HCT116 (cell line): ENCODE measurements around the gene FAM219A. TPM values are rescaled to one million over a fixed set of nuclear protein-coding genes. Genes with fewer than 3 reads are reported as not detected.
"Not testable (repeated sequence)": the region's sequence is repeated elsewhere in the genome, so short reads cannot be mapped to it uniquely, and the experiment has no call there.

Experiments
- ATAC-seq: fragments of 200-7000 bp; cut with Tn5 transposase; 2 replicates; pipeline ENCODE4 v1.9.1; 2020; ENCODE audit warnings: mild to moderate bottlenecking, moderate library complexity
- BruUV-seq: library from RNA; stranded (reverse); fragments of 400-500 nt; replicated peaks from 2 replicates; lab custom pipeline; 2021; lab: Mats Ljungman, UMichigan
- CTCF ChIA-PET: fragments of 300-600 bp; sonication (Branson Sonifier 250); formaldehyde crosslinking; loops from one replicate; lab custom pipeline; 2021; ENCODE audit warnings: antibody characterized with exemption; lab: Charles Lee
- POLR2A ChIA-PET: fragments of 300-600, 350-600 bp; sonication (Branson Sonifier 250); formaldehyde crosslinking; loops from one replicate; lab custom pipeline; 2021; ENCODE audit warnings: antibody characterized with exemption; lab: Charles Lee
- RAD21 ChIA-PET, 2 experiments: fragments of 300-600 bp; sonication (Branson Sonifier 250); formaldehyde crosslinking; loops; one replicate each; lab custom pipeline; 2023; ENCODE audit warnings: low total read pairs in 2 of 2; ENCODE audit not compliant: uncharacterized antibody in 2 of 2, unreplicated experiment in 2 of 2, low non-redundant PET in 1 of 2; lab: Charles Lee
- DNase-seq: peaks from one replicate; pipeline ENCODE4 v3.0.0-alpha.2; 2010; ENCODE audit warnings: low read depth, low spot score
- H2AFZ ChIP-seq: fragments of 200-600 bp; shearing (Covaris generic), sonication (generic); 2 replicates; pipeline ENCODE4 v1.6.1; 2017; ENCODE audit warnings: low read depth, mixed run types, mixed read lengths, antibody characterized with exemption, low read length; ENCODE audit not compliant: poor library complexity, severe bottlenecking
- H3K27ac ChIP-seq: 2 replicates; pipeline ENCODE4 v1.5.1; 2012; ENCODE audit warnings: low read depth, low read length
- H3K27me3 ChIP-seq: fragments of 200-600 bp; sonication (generic); 2 replicates; pipeline ENCODE4 v1.6.1; 2016; ENCODE audit warnings: mixed run types, low read length, mixed read lengths; ENCODE audit not compliant: insufficient read depth
- H3K36me3 ChIP-seq, 2 experiments: fragments of 200-500 bp in 1 of 2; fragments of 200-600 bp in 1 of 2; sonication (Bioruptor generic) in 1 of 2; sonication (generic) in 1 of 2; 2 replicates each; pipeline versions ENCODE4 v1.5.1 to v1.6.1; 2014 to 2016; ENCODE audit warnings: low read length in 2 of 2, inconsistent platforms in 1 of 2, mixed read lengths in 1 of 2, mixed run types in 1 of 2; ENCODE audit not compliant: insufficient read depth in 2 of 2, control insufficient read depth in 1 of 2
- H3K4me1 ChIP-seq, 2 experiments: fragments of 200-600 bp in 1 of 2; sonication (generic) in 1 of 2; 2 replicates each; pipeline versions ENCODE4 v1.5.1 to v1.6.1; 2012 to 2017; ENCODE audit warnings: low read length in 2 of 2, inconsistent platforms in 1 of 2, mild to moderate bottlenecking in 1 of 2, mixed read lengths in 1 of 2, mixed run types in 1 of 2, moderate library complexity in 1 of 2; ENCODE audit not compliant: insufficient read depth in 2 of 2, control insufficient read depth in 1 of 2
- H3K4me2 ChIP-seq: fragments of 200-600 bp; sonication (generic); 2 replicates; pipeline ENCODE4 v1.6.1; 2017; ENCODE audit warnings: mixed run types, low read length, mixed read lengths
- H3K4me3 ChIP-seq, 2 experiments: fragments of 200-600 bp in 1 of 2; sonication (generic) in 1 of 2; replicated peaks in 1 of 2; 2 replicates each; pipeline ENCODE4 v1.5.1; 2011 to 2016; ENCODE audit warnings: low read length in 2 of 2, control low read depth in 1 of 2, low read depth in 1 of 2, mild to moderate bottlenecking in 1 of 2, mixed read lengths in 1 of 2, mixed run types in 1 of 2
- H3K79me2 ChIP-seq: fragments of 200-600 bp; sonication (generic); 2 replicates; pipeline ENCODE4 v1.6.1; 2017; ENCODE audit warnings: mild to moderate bottlenecking, mixed run types, low read length, moderate library complexity, mixed read lengths; ENCODE audit not compliant: insufficient read depth
- H3K9ac ChIP-seq: fragments of 200-600 bp; sonication (generic); 2 replicates; pipeline ENCODE4 v1.6.1; 2016; ENCODE audit warnings: low read length, mixed read lengths
- H3K9me2 ChIP-seq: fragments of 200-600 bp; sonication (generic), shearing (Covaris generic); 2 replicates; pipeline ENCODE4 v1.6.1; 2017; ENCODE audit warnings: mixed run types, mild to moderate bottlenecking, moderate library complexity; ENCODE audit not compliant: insufficient read depth
- H3K9me3 ChIP-seq, 2 experiments: fragments of 200-500 bp in 1 of 2; fragments of 200-600 bp in 1 of 2; sonication (Bioruptor generic) in 1 of 2; sonication (generic) in 1 of 2; 2 replicates each; pipeline ENCODE4 v1.6.1; 2014 to 2017; ENCODE audit warnings: low read length in 2 of 2, mixed read lengths in 2 of 2, inconsistent platforms in 1 of 2, low read depth in 1 of 2, mild to moderate bottlenecking in 1 of 2, mixed run types in 1 of 2, moderate library complexity in 1 of 2; ENCODE audit not compliant: control insufficient read depth in 1 of 2, insufficient read depth in 1 of 2
- H4K20me1 ChIP-seq: fragments of 200-600 bp; sonication (generic), shearing (Covaris generic); 2 replicates; pipeline ENCODE4 v1.6.1; 2017; ENCODE audit warnings: mixed run types, mild to moderate bottlenecking, moderate library complexity; ENCODE audit not compliant: insufficient read depth
- CEBPB ChIP-seq: IDR thresholded peaks from 2 replicates; pipeline ENCODE4 v1.6.1; 2012; ENCODE audit warnings: low read depth
- EZH2 ChIP-seq: fragments of 200-600 bp; sonication (generic); IDR thresholded peaks from 2 replicates; pipeline ENCODE4 v1.6.1; 2017; ENCODE audit warnings: antibody characterized with exemption, mixed run types
- EZH2phosphoT487 ChIP-seq: fragments of 200-600 bp; IDR thresholded peaks from 2 replicates; pipeline ENCODE4 v1.6.1; 2018; ENCODE audit warnings: antibody characterized with exemption, borderline replicate concordance
- FOSL1 ChIP-seq: IDR thresholded peaks from 2 replicates; pipeline ENCODE4 v1.6.1; 2012; ENCODE audit warnings: low read depth
- JUND ChIP-seq: IDR thresholded peaks from 2 replicates; pipeline ENCODE4 v1.6.1; 2012
- POLR2AphosphoS5 ChIP-seq: IDR thresholded peaks from 2 replicates; pipeline ENCODE4 v1.6.1; 2011; ENCODE audit warnings: mild to moderate bottlenecking, low read depth, low read length, moderate library complexity
- RAD21 ChIP-seq: IDR thresholded peaks from 2 replicates; pipeline ENCODE4 v1.6.1; 2012; ENCODE audit warnings: low read depth, mild to moderate bottlenecking
- SIN3A ChIP-seq: IDR thresholded peaks from 2 replicates; pipeline ENCODE4 v1.6.1; 2012; ENCODE audit warnings: low read depth
- SP1 ChIP-seq: IDR thresholded peaks from 2 replicates; pipeline ENCODE4 v1.6.1; 2012; ENCODE audit warnings: low read depth
- YY1 ChIP-seq: IDR thresholded peaks from 2 replicates; pipeline ENCODE4 v1.6.1; 2011; ENCODE audit warnings: low read length, low read depth, moderate library complexity, mild to moderate bottlenecking; ENCODE audit not compliant: insufficient replicate concordance; ENCODE audit errors: extremely low read depth
- ZFX ChIP-seq: fragments of 450-650 bp; IDR thresholded peaks from 2 replicates; pipeline ENCODE4 v1.6.1; 2017
- intact Hi-C: fragments of 100-400 bp; cut with micrococcal nuclease; formaldehyde crosslinking; loops from 2 replicates; pipeline ENCODE4 v1.10.0; 2022
- total RNA-seq: library from RNA; stranded (reverse); gene quantifications from one replicate; pipeline ENCODE4 v1.2.1, GENCODE V29; 2021; ENCODE audit not compliant: unreplicated experiment
- TF ChIP-seq, protein P1 (sequence below): IDR thresholded peaks from 2 replicates; pipeline ENCODE4 v1.6.1; 2011; ENCODE audit warnings: mild to moderate bottlenecking, low read length, moderate library complexity; ENCODE audit not compliant: insufficient replicate concordance; ENCODE audit errors: extremely low read depth
- TF ChIP-seq, protein P2 (sequence below): IDR thresholded peaks from 2 replicates; pipeline ENCODE4 v1.6.1; 2012

FAM219A gene
- total RNA-seq, 1 experiment from 2014 or later, result 13.4 TPM

DNA sequence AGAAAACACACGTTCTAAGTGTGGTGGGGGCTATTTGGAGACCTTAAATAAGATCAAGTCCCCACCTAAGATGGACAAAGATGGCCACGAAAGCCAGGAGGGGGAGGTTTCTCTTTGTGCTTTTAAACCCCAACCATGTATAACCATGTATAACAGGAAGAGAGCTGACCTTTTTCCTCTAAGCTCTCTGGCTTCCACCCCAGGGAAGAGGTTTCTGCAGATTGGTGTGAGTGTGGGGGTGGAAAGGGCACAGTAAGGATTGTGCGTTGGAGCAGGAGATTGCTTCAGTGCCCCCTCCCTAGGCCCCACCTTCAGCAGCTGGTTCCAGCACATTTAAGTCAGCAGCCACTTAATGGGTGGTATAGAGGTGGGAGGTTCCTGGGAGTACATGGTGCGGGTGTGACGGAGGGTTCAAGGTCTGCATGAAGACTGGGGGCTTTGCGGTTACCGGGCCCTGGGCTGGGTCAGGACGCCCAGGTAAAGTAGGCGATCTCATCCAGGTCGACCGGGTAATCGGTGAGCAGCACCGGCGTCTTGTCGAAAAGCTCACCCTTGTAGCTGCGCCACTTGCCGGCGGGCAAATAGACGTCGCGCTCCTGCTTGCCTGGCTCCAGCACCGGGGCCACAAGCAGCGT lies 87.9 kb downstream of the FAM219A start:
- ChIA-PET POLR2A (no interaction called here), CTCF (no interaction called here), RAD21 (no interaction called here)
- Histone ChIP-seq H2AFZ (no peak overlapping the region), H3K27me3 (no peaks in the 10 kb centered on the region), H4K20me1 (no peaks in the 10 kb centered on the region), H3K4me1 (peaks cover 7 to 8% of the 10 kb centered on the region in 2 experiments), H3K9me3 (no peaks in the 10 kb centered on the region), H3K4me3 (no peak overlapping the region), H3K9me2 (no peaks in the 10 kb centered on the region), H3K27ac (no peak overlapping the region), H3K4me2 (no peak overlapping the region), H3K9ac (no peak overlapping the region), H3K36me3 (peaks cover 0 to 2% of the 10 kb centered on the region in 2 experiments; a peak in 1 of 4 replicates), H3K79me2 (no peaks in the 10 kb centered on the region)
- ATAC-seq (no peak), DNase-seq (no peak)
- TF ChIP-seq FOSL1 (no peak), YY1 (no peak), EZH2 (no peak), SIN3A (no peak), CEBPB (no peak), RAD21 (no peak)
- TF ChIP-seq, protein P1, sequence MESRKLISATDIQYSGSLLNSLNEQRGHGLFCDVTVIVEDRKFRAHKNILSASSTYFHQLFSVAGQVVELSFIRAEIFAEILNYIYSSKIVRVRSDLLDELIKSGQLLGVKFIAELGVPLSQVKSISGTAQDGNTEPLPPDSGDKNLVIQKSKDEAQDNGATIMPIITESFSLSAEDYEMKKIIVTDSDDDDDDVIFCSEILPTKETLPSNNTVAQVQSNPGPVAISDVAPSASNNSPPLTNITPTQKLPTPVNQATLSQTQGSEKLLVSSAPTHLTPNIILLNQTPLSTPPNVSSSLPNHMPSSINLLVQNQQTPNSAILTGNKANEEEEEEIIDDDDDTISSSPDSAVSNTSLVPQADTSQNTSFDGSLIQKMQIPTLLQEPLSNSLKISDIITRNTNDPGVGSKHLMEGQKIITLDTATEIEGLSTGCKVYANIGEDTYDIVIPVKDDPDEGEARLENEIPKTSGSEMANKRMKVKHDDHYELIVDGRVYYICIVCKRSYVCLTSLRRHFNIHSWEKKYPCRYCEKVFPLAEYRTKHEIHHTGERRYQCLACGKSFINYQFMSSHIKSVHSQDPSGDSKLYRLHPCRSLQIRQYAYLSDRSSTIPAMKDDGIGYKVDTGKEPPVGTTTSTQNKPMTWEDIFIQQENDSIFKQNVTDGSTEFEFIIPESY, result no peak
- intact Hi-C loops, result no loop called here
- no TSS peak for BruUV-seq

GRCh38 chr9:34369636-34370035 lies 88.7 kb downstream of the FAM219A start:
- TF ChIP-seq, protein P2, sequence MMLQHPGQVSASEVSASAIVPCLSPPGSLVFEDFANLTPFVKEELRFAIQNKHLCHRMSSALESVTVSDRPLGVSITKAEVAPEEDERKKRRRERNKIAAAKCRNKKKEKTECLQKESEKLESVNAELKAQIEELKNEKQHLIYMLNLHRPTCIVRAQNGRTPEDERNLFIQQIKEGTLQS, result no peak
- TF ChIP-seq ZFX (no peak), EZH2phosphoT487 (no peak), POLR2AphosphoS5 (no peak), SP1 (no peak), EZH2 (no peak), JUND (no peak)
- ChIA-PET RAD21 (no interaction called here), POLR2A (no interaction called here), CTCF (interaction anchor here (1.0 kb wide), 1 partner anchor 10 kb away, joined by 3 read pairs; no protein-coding TSS in a partner anchor)
- intact Hi-C loops, result no loop called here
- Histone ChIP-seq H3K4me2 (no peak overlapping the region), H3K79me2 (no peaks in the 10 kb centered on the region), H3K4me3 (no peak overlapping the region), H3K27me3 (no peaks in the 10 kb centered on the region), H3K27ac (no peak overlapping the region), H4K20me1 (no peaks in the 10 kb centered on the region), H3K36me3 (peaks cover 0 to 2% of the 10 kb centered on the region in 2 experiments; a peak in 1 of 4 replicates), H3K4me1 (peaks cover 0 to under 1% of the 10 kb centered on the region in 2 experiments; a peak in 1 of 4 replicates), H2AFZ (no peak overlapping the region), H3K9me3 (no peaks in the 10 kb centered on the region), H3K9ac (no peak overlapping the region), H3K9me2 (no peaks in the 10 kb centered on the region)
- DNase-seq (no peak), ATAC-seq (no peak)
- BruUV-seq, result no TSS peak

GRCh38 chr9:34368796-34369195 lies 89.6 kb downstream of the FAM219A start:
- H3K9me3 ChIP-seq, BruUV-seq, H3K27ac ChIP-seq, H3K9me2 ChIP-seq, POLR2A ChIA-PET, H4K20me1 ChIP-seq, ATAC-seq, H3K9ac ChIP-seq, H3K27me3 ChIP-seq, H3K79me2 ChIP-seq, H3K4me2 ChIP-seq, H3K4me1 ChIP-seq, H3K4me3 ChIP-seq, RAD21 ChIA-PET, DNase-seq, H2AFZ ChIP-seq, intact Hi-C loops, H3K36me3 ChIP-seq: not testable (repeated sequence)
- CTCF ChIA-PET, result interaction anchor here (1.0 kb wide), 1 partner anchor 11 kb away, joined by 3 read pairs; no protein-coding TSS in a partner anchor
